Forelimb muscle (tissue), 1 donor: Measurements from ENCODE around the gene NOTCH4. TPM values are rescaled to one million over a fixed set of nuclear protein-coding genes. Genes with fewer than 3 reads are reported as not detected.
A peak's percentile ranks its signal among the peaks of the same experiment; 100 is the strongest.
"Not testable (repeated sequence)": the region's sequence is repeated elsewhere in the genome, so short reads cannot be mapped to it uniquely, and the experiment has no call there.

Source experiments
- DNase-seq: peaks from one replicate; pipeline ENCODE4 v3.0.0-alpha.2; 2013; ENCODE audit warnings: low read depth
- polyA plus RNA-seq: library from polyadenylated mRNA; unstranded; fragments of 120-200 nt; gene quantifications from one replicate; pipeline ENCODE4 v1.2.1, GENCODE V29; 2013; ENCODE audit not compliant: insufficient read length

Gene NOTCH4
- polyA plus RNA-seq, 1 donor, result 19.9 TPM

DNA sequence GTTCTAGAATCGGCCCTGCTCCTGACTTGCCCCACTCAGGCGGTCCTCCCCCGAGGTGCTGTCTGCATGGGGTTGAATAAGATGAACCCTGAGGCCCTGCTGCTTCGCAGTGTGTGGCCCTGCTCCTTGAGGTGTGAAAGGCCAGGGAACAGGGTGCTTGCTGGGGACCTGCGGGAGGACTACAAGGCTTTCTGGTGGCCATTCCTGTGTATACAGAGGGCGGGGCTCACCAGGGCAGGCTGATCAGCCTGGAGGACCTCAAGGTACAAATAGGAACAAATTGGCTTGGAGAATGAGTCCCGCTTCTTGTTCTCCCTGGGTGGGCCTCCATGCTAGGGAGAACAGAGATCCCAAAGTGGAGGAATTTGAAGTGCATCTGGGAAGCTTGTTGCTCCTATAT is 5.7 kb downstream of the NOTCH4 start:
- DNase-seq, result no peak

DNA sequence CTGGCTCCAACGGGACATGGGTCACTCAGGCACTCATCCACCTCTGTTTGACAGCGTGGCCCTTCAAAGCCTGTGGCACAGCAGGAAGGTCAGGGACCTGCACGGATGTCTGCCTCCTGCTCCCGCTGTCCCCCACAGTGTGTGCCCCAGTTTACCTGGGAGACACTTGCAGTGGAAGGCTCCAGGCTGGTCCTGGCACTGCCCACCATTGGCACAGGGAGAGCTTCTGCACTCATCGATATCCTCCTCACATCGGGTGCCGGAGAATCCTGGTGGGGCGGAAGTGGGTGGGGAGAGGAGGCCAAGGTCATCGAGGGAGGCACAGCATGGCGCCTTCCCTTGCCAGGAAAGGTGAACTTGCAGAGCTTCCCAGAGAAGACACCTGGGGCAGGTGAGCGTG is 6.9 kb downstream of the NOTCH4 start:
- no peak for DNase-seq

DNA sequence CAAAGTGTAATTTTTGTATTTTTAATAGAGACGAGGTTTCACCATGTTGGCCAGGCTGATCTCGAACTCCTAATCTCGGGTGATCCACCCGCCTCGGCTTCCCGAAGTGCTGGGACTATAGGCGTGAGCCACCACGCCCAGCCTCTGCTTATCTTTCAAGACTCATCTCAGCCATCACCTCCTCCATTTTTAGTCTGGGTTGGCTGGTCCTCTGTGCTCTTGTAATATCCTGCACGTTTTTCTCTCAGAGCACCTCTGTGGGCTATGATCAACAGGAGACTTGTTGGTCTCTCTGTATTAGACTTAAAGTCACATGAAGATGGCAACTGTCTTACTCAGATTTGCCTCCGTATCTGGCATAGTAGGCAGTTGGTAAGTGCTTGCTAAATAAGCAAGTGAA is 7.6 kb downstream of the NOTCH4 start:
- DNase-seq, result no peak

DNA sequence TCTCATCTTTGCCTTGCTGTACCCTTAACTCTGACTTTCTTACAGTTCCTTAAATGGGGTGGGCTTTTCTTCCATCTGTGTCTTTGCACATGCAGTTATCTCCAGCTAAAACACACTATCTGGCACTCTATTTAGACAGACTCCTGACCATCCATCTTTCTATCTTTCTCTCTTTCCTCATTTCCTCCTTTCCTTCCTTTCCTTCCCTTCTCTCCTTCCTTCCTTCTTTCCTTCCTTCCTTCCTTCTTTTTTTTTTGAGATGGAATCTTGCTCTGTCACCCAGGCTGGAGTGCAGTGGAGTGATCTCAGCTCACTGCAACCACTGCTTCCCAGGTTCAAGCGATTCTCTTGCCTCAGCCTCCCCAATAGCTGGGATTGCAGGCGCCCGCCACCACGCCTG is 8.2 kb downstream of the NOTCH4 start:
- no peak for DNase-seq

DNA sequence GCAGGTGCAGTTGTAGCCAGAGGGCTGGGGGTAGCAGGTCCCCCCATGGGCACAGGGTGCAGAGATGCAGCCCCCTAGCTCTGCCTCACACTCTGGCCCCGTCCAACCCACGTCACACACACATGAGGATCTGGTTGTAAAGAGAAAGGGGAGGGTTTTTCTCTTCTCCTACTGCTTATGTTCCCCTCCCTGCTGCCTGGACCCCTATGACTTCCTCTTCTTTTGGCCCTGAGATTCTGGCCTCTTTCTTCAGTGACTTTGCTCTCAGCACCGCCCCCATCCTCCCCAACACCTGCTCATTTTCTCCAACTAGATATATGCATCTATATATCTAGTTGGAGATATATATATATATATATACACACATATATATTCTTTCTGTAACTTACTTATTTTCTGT is 9.7 kb downstream of the NOTCH4 start:
- DNase-seq, result no peak

DNA sequence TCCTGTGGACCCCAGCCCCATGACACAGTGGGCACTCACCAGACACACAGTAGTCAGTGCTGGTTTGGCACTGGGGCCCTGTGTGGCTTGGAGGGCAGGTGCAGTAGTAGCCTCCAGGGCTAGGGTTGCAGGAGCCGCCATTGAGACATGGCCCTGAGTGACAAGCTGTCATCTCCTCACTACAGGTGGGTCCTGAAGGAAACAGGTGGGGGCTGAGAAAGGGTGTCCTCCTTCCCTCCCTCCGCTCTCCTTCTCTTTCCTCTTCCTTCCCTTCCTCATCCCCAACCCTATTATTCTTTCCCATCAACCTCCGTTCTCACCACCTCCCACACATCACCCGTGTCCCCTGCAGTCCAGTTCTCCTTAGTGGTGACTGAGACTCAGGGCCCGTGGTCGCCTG is 10.2 kb downstream of the NOTCH4 start:
- no peak for DNase-seq

DNA sequence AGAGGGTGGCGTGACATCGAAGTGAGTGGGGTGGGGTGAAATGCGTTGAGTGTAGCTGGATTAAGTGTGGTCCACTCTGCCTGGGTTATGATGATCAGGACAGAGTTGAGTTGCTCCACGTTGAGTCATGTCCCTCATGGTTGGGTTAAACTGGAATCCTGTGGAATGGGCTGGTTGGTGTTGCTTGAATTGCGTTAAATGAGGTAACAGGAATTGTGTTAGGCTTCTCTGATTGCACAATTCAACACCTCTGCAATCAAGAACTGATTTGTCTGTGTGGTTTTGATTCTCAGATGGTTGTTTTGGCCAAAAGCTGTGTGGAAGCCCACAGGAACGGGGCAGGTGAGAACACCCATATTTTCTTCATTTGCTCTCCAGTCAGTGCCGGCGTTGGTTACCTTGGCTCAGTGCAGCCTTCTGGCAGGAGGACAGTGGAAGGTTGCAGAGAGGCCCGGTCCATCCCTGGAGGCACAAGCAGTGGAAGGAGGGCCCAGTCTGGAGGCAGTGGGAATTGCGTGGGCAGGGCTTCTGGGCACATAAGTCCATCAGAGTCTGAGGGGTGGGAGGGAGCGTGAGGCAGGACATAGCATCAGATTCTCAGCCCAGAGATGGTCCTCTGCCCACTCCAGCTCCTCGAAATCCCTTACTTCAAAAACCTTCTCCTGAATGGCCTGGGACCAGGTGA is 11.6 kb downstream of the NOTCH4 start:
- DNase-seq, result no peak

DNA sequence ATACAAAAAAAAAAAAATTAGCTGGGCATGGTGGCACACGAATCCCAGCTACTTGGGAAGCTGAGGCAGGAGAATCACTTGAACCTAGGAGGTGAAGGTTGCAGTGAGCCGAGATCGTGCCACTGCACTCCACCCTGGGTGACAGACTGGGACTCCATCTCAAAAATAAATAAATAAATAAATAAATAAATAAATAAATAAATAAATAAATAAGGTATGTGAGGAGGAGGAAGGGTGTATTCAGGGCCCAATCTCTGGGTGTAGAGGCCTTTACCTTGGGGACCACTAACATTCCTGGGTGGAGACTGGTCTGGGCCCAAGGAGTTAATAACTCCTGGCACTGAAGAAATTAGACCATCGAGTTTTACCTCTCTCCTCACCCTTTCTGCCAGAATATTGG is 12.4 kb downstream of the NOTCH4 start:
- not testable (repeated sequence) for DNase-seq

DNA sequence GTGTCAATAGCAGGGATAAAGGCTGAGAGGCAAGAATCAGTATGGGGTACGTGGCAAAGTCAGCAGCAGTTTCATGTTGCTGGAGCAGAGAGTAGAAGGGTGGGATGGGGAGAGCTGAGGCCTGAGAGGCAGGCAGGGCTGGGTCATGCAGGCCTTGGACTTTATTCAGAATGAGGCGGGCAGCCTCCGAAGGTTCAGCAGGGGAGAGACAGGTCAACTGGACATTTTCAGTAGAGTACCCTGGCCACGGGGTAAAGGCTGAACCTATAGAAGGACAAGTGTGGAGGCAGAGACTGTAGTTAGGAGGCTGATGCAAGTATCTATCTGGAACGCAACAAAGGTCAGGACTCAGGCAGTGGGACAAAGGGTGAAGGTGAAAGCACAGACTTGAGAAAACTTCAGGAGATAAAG is 13.7 kb downstream of the NOTCH4 start:
- DNase-seq, result no peak

DNA sequence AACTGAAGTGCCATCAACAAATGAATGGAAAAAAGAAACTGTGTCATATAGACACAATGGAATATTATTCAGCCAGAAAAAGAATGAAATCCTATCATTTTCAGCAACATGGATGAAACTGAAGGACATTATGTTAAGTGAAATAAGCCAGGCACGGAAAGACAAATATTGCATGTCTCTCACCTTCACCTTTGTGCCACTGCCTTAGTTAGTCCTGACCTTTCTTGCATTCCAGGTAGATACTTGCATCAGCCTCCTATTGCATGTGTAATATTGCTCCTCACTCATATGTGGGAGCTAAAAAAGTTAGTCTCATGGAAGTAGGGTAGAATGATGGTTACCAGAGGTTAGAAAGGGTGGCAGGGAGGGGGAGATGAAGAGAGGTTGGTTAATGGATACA is 14.9 kb downstream of the NOTCH4 start:
- no peak for DNase-seq

DNA sequence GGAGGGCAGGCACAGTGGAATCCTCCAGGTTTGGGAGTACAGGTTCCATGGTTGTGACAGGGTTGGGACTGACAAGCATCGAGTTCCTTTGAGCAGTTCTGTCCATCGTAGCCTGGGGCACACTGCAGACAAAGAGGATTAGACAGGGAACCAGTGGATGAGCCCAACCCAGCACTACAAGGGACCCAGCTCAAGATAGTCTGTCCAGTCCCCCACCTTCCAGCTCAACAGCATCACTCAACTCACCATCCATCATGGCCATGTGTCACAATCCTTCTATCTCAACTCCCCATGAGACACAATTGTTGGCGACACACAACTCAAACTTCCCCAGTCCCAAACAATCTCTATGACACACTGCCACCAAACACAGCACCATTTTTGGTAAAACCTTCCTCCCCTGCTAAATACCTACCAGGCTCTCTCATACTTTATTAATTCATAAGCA is 19.6 kb downstream of the NOTCH4 start:
- DNase-seq, result no peak

DNA sequence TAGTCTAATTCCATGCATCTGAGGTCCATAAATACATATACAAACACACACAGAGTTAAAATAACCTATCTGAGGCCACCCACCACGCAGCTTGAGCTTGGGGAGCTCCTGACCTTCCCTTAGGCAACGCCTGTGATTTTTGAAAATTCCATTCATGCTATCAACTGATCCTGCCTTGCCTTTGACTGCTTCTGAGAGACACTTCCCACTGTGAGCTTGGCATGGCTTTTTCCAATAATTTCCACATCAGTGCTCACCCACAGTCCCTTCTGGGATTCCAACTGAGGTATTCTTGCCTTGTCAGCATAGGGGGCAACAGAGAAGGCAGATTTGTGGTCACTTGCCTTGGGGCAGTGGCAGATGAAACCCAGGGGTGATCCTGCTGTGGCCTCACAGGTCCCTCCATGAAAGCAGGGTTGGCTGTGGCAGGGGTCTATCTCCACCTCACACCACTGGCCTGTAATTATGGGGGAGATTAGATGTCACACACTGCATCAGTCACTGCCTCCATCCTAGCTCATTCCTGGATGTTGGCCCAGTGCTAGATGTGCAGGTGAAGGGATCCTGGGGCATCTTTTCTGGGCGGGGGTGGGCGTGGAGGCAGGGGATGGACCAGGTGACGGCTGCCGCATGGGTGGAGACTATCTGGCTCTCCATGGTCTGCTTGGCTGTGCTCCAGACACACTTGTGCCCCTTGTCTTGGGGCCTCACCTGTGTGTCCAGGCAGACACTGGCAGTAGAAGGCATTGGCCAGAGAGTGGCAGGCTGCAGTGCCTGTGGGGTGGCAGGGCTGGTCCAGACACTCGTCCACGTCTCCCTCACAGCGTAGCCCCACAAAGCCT is 20.2 kb downstream of the NOTCH4 start:
- no peak for DNase-seq

DNA sequence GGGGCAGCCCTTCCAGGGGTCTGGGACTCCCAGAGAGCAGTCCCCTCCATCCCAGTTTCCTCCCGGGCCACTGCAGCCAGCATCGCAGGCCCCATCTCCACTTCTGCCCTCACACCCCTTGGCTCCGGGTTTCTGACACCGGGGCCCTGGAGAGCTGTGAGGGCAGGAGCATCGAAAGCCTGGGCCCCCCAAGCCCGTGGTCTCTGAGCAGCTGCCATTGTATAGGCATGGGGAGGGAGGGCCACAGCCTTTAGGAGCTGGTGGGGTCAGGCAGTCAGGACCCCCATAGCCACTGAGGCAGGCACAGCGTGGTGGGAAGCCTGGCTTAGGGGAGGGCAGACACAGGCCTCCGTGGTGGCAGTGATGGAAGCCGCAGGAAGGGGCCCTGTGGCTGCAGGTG is 21.7 kb downstream of the NOTCH4 start:
- no peak for DNase-seq

DNA sequence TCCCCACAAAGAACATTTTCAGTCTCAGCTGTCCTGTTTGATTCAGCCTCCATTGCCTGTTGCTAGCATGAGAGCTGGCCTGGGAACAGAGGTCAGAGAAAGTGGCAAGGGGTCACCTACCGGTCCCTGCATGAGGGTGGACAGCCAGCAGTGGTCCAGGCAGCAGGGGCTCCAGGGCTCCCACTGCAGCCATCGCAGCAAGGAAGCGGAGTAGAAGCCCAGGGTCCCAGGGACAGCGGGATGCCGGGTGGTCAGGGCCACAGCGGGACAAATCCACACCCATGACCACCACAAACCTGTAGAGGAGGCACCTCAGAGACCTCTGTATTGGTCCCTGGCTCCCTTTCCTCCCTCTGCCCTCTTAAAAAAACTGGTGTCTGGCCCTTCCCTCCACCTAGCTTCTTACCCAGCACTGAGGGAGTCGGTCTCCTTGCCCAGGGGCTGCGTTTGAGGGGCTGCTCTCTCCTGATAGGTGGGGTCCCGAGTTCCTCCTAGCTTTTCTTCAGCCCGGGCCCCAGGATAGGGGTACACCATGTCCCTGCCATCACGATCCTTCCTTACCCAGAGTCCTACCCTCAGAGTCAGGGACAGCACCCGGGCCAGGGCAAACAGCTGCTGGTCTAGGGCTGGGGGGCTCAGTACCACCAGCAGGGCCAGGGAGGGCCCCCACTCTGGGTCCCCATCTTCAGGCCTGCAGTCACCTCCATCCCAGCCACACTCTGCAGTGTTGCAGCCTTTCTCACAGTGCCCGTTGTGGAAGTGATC is 23.0 kb downstream of the NOTCH4 start:
- DNase-seq, result no peak

DNA sequence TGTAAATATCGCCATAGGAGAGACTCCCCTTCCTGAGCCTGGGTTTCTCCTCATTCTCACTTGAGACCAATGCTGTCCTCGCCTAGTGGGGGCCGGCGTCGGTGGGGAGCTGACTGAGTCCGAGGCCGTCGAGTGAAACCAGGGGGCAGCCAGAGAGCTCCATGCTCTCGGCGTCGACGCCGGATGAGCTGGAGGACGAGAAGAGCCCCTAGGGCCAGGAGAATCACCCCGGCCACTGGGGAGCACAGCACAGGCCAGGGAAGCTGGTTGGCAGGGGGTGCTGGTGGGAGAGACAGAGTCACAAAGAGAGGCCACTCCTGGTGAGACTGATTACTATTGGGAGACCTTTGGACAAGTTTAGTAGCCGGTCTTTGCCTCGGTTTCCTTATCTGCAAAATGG is 25.0 kb downstream of the NOTCH4 start:
- no peak for DNase-seq

DNA sequence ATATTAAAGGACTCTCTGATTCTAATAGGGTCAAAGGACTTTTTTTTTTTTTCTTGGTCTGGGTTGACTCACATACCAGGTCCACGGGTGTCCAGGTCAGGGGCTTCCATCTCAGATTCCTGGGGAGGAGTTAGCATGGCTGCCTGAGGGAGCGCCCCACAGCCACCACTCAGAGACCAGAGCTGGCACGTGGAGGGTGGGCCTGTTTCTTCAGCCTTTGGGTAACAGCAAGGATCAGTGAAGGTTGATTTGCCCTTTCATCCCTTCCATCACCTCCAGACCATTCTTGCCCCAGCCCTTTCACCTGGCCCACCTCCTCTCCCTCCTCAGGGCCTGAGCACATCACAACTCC is 25.5 kb downstream of the NOTCH4 start:
- no peak for DNase-seq

DNA sequence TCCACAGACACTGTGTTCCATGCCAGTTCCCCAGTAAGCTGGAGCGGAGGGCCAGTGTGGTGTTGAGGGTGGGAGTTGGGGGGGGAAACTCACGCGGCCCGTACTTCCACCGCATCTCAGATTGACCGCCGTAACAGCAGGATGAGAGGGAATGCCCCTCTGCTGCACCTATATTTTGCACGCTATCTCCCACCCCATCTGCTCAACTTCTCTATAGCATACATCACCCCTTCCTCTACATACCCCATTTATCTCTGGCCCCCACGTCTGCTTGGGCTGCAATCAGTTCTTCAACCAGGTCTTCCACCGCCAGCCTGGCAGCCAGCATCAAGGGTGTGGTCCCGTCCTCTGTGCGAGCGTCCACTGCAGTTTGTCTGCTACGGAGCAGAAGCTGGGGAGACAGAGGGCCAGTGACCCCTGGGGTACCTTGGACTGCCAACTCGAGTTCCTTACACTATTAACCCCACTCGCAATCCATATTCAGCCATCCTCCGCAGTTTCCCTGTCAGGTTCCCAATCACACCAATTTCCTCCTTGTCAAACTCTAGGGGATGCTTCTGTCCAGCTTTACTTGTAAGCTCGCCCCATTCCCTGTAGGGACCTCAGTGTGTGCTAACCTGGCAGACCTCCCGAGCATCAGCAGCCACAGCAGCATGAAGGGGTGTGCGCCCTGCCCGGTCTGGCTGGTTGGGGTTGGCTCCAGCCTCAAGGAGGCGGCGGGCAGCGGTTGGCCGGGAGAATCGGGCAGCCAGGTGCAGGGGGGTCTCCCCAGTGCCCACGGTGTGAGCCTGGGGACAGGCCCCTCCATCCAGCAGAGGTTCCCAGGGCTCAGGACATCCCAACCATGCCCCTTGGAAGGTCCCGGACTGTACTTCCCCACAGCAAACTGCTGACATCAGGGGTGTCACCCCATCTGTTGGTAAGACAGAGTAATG is 26.9 kb downstream of the NOTCH4 start:
- no peak for DNase-seq

DNA sequence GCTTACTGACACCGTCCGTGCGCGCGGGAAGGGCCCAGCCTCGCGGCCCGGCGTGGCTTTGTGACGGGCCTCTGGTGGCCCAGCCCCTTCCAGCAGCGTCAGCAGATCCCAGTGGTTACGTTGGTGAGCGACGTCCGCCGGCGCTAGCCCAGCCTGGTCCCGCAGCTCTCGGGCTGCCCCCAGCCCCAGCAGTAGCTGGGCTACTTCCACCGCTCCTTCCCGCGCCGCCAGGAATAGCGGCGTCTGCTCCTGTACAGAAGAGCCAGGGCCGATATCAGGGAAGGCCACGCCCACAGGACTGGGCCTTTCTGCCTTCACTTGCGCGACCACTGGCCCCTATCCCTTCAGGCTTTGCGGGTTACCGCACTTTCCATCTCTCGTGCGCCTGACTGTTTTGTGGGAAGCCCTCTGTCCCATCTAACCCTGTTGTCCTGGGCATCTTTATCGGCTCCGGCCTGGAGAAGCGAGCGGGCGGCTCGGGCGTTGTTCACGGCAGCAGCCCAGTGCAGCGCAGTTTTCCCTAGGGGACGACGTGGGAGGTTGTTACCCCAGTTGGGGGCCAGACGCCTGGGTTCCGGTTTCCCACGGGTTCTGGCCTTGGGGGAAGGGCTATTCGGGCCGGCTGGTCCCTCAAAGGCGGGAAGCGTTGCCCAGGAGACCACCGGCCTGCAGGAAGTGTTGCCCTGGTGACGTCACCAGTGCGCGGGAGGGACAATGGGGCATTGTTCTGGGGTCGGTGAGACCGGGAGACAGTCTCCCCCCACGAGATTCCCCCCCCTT is 27.8 kb downstream of the NOTCH4 start:
- DNase-seq, result no peak

DNA sequence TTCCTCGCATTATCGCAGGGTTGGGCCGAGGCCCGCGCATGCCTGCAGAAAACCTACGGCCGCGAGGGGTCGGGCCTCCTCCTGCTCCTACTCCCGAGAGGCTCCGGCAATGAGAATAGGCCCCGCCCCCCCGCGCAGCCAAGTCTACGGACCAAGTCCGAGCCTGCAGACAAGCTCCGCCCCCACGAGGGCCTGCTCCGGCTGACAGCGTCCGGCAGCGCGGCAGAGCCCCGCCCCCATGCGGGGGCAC is 28.3 kb downstream of the NOTCH4 start:
- DNase-seq, result peak; percentile 98

DNA sequence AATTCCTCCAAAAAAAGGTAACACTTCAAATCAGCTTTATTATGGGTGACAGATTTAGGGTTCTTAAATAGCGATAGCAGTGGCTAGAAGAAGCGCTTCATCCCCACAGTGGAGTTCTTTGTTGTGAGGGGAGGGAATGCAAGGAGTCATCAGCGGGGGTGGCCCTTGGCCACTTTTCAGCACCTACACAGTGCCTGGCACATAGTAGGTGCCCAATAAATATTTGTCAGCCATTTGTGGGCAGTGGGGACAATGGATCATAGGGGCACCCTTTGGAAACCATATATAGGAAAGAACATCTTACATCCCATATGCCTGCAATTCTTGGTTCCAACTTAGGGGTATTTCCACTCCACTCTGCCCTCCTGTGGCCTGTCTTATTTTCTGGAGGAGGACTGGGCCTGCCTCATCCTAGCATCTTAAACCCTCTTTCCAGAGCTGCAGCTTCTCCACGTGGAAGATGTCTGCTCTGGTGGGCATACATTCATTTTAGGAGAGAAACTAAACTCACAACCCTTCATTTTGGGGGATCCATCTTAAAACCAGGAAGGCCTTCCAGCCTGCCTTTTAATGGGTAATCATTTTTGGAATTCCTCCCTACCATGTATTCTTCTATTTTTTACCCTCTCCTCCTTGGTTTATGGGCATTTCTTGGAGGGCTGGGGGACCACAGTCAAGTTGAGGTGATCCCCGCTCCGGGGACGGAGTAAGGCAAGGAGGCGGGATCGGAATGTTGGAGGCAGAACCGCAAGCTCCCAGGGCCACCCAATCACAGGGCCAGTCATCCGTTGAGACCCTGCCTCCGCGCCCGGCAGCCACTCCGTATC is 28.8 kb downstream of the NOTCH4 start:
- DNase-seq, result no peak
